B cell (primary cell): Measurements from ENCODE around the gene WBP1L. TPM values are rescaled to one million over a fixed set of nuclear protein-coding genes. Genes with fewer than 3 reads are reported as not detected.

Source experiments
- ATAC-seq: fragments of 200-7000 bp; cut with Tn5 transposase; one replicate; pipeline ENCODE4 v1.10.0; 2021; ENCODE audit warnings: low read depth, mild to moderate bottlenecking, moderate number of reproducible peaks, moderate library complexity
- CTCF ChIA-PET: fragments of 350-600 bp; sonication (Branson Sonifier 250); formaldehyde crosslinking; loops from one replicate; lab custom pipeline; 2021; ENCODE audit warnings: antibody characterized with exemption, inconsistent platforms; lab: Charles Lee
- POLR2A ChIA-PET: fragments of 350-600 bp; sonication (Branson Sonifier 250); formaldehyde crosslinking; loops from one replicate; lab custom pipeline; 2021; ENCODE audit warnings: antibody characterized with exemption; lab: Charles Lee
- DNase-seq: peaks from one replicate; pipeline ENCODE4 v3.0.0; 2013
- H2AFZ ChIP-seq: 2 replicates; pipeline ENCODE4 v1.6.1; 2012; ENCODE audit warnings: mild to moderate bottlenecking, low read depth, low read length; ENCODE audit not compliant: insufficient read depth, poor library complexity, severe bottlenecking
- H3K27ac ChIP-seq, 2 donors: 1 replicate in 1 of 2; 2 replicates in 1 of 2; pipeline ENCODE4 v1.5.1; 2012 to 2013; ENCODE audit warnings: low read length in 2 of 2, mild to moderate bottlenecking in 2 of 2, moderate library complexity in 1 of 2
- H3K27me3 ChIP-seq, 4 experiments: fragments of 200-600 bp in 1 of 4; sonication (generic) in 1 of 4; replicated peaks in 1 of 4; 1 replicate in 2 of 4; 2 replicates in 2 of 4; pipeline versions ENCODE4 v1.6.1 to v1.7.0; 2013 to 2016; ENCODE audit warnings: low read length in 3 of 4, mild to moderate bottlenecking in 2 of 4, mixed read lengths in 1 of 4, moderate library complexity in 1 of 4; ENCODE audit not compliant: insufficient read depth in 4 of 4, control insufficient read depth in 3 of 4; ENCODE audit errors: control extremely low read depth in 1 of 4
- H3K36me3 ChIP-seq, 2 experiments: replicated peaks in 1 of 2; 1 replicate in 1 of 2; 2 replicates in 1 of 2; pipeline versions ENCODE4 v1.6.1 to v1.7.1; 2013; ENCODE audit warnings: low read length in 1 of 2; ENCODE audit not compliant: insufficient read depth in 2 of 2, control insufficient read depth in 1 of 2; ENCODE audit errors: control extremely low read depth in 1 of 2, extremely low read depth in 1 of 2
- H3K4me1 ChIP-seq, 2 donors: fragments of 200-600 bp in 1 of 2; sonication (generic) in 1 of 2; 1 replicate in 1 of 2; 2 replicates in 1 of 2; pipeline versions ENCODE4 v1.5.1 to v1.6.1; 2013 to 2017; ENCODE audit warnings: low read length in 2 of 2; ENCODE audit not compliant: control insufficient read depth in 2 of 2, insufficient read depth in 2 of 2
- H3K4me2 ChIP-seq: replicated peaks from 2 replicates; pipeline ENCODE3; 2012; ENCODE audit warnings: mild to moderate bottlenecking, low read depth, low read length; ENCODE audit not compliant: poor library complexity, severe bottlenecking
- H3K4me3 ChIP-seq, 5 experiments: fragments of 200-600 bp in 1 of 5; sonication (generic) in 1 of 5; 1 replicate in 3 of 5; 2 replicates in 2 of 5; pipeline versions ENCODE4 v1.5.1 to v1.7.0; 2011 to 2016; ENCODE audit warnings: low read length in 4 of 5, mild to moderate bottlenecking in 4 of 5, low read depth in 2 of 5, control low read depth in 1 of 5, moderate library complexity in 1 of 5; ENCODE audit not compliant: insufficient read depth in 1 of 5; ENCODE audit errors: control extremely low read depth in 1 of 5, extremely low read depth in 1 of 5
- H3K79me2 ChIP-seq: fragments of 200-600 bp; sonication (generic); one replicate; pipeline ENCODE4 v1.6.0; 2016; ENCODE audit warnings: low read length; ENCODE audit not compliant: control insufficient read depth, insufficient read depth
- H3K9ac ChIP-seq: fragments of 200-600 bp; sonication (generic); 2 replicates; pipeline ENCODE4 v1.6.1; 2017; ENCODE audit warnings: mild to moderate bottlenecking, low read length, moderate library complexity
- H3K9me3 ChIP-seq, 3 donors: one replicate each; pipeline versions ENCODE4 v1.6.1 to v1.7.1; 2013; ENCODE audit warnings: low read length in 2 of 3; ENCODE audit not compliant: control insufficient read depth in 2 of 3, insufficient read depth in 1 of 3; ENCODE audit errors: control extremely low read depth in 1 of 3
- H4K20me1 ChIP-seq: 2 replicates; pipeline ENCODE4 v1.6.0; 2012; ENCODE audit warnings: mild to moderate bottlenecking, low read length; ENCODE audit not compliant: insufficient read depth, control insufficient read depth, poor library complexity, severe bottlenecking
- H3K27ac Mint-ChIP-seq: one replicate; pipeline ENCODE4 v1.8.0; 2021; ENCODE audit warnings: mixed read lengths
- H3K27me3 Mint-ChIP-seq: one replicate; pipeline ENCODE4 v1.8.0; 2021; ENCODE audit warnings: mixed read lengths
- H3K4me1 Mint-ChIP-seq: one replicate; pipeline ENCODE4 v1.8.0; 2021; ENCODE audit warnings: mixed read lengths
- H3K4me3 Mint-ChIP-seq: one replicate; pipeline ENCODE4 v1.8.0; 2021; ENCODE audit warnings: mixed read lengths
- H3K9me3 Mint-ChIP-seq: one replicate; pipeline ENCODE4 v1.8.0; 2022; ENCODE audit warnings: mixed read lengths; ENCODE audit not compliant: insufficient read depth
- CTCF ChIP-seq: fragments of 200-600 bp; IDR thresholded peaks from one replicate; pipeline ENCODE4 v1.8.0; 2022; ENCODE audit warnings: antibody characterized with exemption, mild to moderate bottlenecking
- EZH2 ChIP-seq: IDR thresholded peaks from 2 replicates; pipeline ENCODE4 v1.6.1; 2012; ENCODE audit warnings: borderline replicate concordance, low read depth, mild to moderate bottlenecking, moderate library complexity, low read length; ENCODE audit not compliant: insufficient read depth, poor library complexity, severe bottlenecking
- WGBS: methylation state at CpG from one replicate; pipeline ENCODE4 v1.1.5; 2013; ENCODE audit warnings: missing lambda C conversion rate; ENCODE audit not compliant: insufficient coverage; 5-methylcytosine and 5-hydroxymethylcytosine counted together
- intact Hi-C: fragments of 100-400 bp; cut with micrococcal nuclease; formaldehyde crosslinking; loops from one replicate; pipeline ENCODE4 v1.10.0; 2022
- polyA plus RNA-seq: library from polyadenylated mRNA; depleted of rRNA; stranded (reverse); fragments of >200 nt; gene quantifications from 2 replicates; pipeline ENCODE4 v1.2.3, GENCODE V29; 2012
- total RNA-seq, 2 donors: library from RNA; stranded (reverse); fragments of 120-200 nt in 1 of 2; gene quantifications; 1 replicate in 1 of 2; 2 replicates in 1 of 2; pipeline versions ENCODE4 v1.2.3 to v1.2.4, GENCODE V29; 2013 to 2022

WBP1L gene
- total and polyA plus RNA-seq, 2 donors (not counting 1 experiment from before 2014, with no cell fraction given): 14.3 to 43.2 TPM

GRCh38 chr10:102714621-102715455, 28.9 kb upstream of the WBP1L start, which contains the start of gene SFXN2:
SFXN2 (plus strand) TSS chr10:102714636; CDS start chr10:102726637, 12,001 bp downstream.
- DNase-seq: no peak
- H3K27me3 ChIP-seq: no peaks in the 10 kb centered on the region
- peak within 1 kb of the TSS; percentile 92 for H2AFZ ChIP-seq
- H3K4me3 ChIP-seq: peak within 1 kb of the TSS; percentile 67 to 94 (median 70)
- intact Hi-C loops: loop anchor here (1.0 to 5.0 kb wide), 10 partner anchors 28 to 898 kb away; partner anchors contain the start of genes ACTR1A, BORCS7, CNNM2 and GBF1
- H4K20me1 ChIP-seq: no peaks in the 10 kb centered on the region
- H3K27ac Mint-ChIP-seq: peak within 1 kb of the TSS; percentile 93
- CTCF ChIA-PET: interaction anchor here (0.6 to 6.0 kb wide), 15 partner anchors 8 to 526 kb away, joined by 3 to 38 read pairs (median 6); partner anchors contain the start of genes ACTR1A, CNNM2, TRIM8 and WBP1L
- H3K4me1 Mint-ChIP-seq: peaks cover 36% of the 10 kb centered on the region
- H3K27ac ChIP-seq: peak within 1 kb of the TSS; percentile 64 to 92
- H3K9ac ChIP-seq: peak within 1 kb of the TSS; percentile 88
- H3K9me3 Mint-ChIP-seq: no peaks in the 10 kb centered on the region
- WGBS: 4% methylated on average over 44 of the region's 46 CpGs
- H3K4me3 Mint-ChIP-seq: peak within 1 kb of the TSS; percentile 92
- no peaks in the 10 kb centered on the region for H3K27me3 Mint-ChIP-seq
- no peaks in the 10 kb centered on the region for H3K9me3 ChIP-seq
- TF ChIP-seq EZH2 (no peak), CTCF (peak; percentile 20)
- POLR2A ChIA-PET: interaction anchor here (0.8 to 4.0 kb wide), 7 partner anchors 19 to 86 kb away, joined by 3 to 45 read pairs (median 4); partner anchors contain the start of genes TRIM8 and WBP1L
- H3K36me3 ChIP-seq: no peaks in the 10 kb centered on the region
- peak within 1 kb of the TSS; percentile 84 for H3K4me2 ChIP-seq
- ATAC-seq: peak; percentile 8
- H3K4me1 ChIP-seq: peaks cover 15 to 21% of the 10 kb centered on the region in 2 donors
- peaks cover 54% of the 10 kb centered on the region for H3K79me2 ChIP-seq
